Islet of Langerhans (tissue), 1 donor: ENCODE results near the gene IRF7.

Source experiments
- FAIRE-seq: peaks from one replicate; lab custom pipeline; 2011; peaks lifted over from hg19 to GRCh38; lab: Jason Lieb, UNC

IRF7 gene

DNA sequence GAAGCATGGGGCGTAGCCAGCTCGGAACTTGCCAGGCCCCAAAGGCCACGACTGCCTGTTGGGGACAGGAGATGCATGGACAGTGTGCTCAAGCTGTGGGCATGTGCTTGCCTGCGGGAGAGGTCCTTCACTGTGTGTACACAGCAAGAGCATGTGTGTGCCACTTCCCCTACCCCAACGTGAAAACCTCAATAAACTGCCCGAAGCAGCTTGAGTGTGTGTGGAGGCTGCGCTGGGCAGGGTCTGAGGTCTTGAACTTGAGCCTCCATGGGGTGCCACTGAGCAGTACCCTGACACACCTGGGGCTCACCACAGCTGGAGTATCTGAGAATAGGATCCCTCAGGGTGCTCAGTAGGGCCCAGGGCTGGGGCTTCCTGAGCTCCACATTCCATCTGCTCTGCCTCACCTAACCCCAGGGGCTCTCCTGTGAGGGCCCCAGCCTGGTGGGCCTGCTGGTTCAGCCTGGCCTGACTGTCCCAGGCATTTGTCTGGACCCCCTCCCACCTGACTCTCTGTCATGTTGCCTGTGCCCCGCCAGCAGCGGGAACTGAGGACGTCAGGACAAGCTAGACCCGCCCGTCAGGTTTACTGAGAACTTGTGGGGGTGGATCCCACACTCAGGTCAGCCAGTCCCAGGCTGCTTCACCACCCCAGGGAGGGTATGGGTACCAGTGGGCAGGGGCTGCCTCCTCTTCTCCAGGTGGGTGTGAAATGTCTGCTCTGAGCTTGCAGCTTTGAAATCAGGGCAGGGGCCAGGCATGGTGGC, 51.8 kb downstream of the IRF7 start:
- no peak for FAIRE-seq

DNA sequence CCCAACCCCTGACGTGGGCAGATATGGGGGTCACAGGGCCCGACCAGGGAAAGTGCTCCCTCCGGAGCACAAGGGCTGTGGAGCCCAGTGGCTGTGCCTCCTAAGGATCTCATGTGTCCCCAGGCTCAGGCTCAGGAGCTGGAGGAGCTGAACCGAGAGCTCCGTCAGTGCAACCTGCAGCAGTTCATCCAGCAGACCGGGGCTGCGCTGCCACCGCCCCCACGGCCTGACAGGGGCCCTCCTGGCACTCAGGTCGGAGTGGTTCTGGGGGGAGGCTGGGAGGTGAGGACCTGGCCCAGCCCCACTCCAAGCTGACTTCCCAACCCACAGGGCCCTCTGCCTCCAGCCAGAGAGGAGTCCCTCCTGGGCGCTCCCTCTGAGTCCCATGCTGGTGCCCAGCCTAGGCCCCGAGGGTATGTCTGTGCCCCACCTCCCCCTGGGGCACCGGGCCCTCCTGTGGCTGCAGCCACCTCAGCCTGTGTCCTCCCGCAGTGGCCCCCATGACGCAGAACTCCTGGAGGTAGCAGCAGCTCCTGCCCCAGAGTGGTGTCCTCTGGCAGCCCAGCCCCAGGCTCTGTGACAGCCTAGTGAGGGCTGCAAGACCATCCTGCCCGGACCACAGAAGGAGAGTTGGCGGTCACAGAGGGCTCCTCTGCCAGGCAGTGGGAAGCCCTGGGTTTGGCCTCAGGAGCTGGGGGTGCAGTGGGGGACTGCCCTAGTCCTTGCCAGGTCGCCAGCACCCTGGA, 52.5 kb downstream of the IRF7 start:
- no peak for FAIRE-seq
